ENCODE data around the gene CLEC16A.

- TF ChIP-seq CTCF (IDR thresholded peaks at IDR 0.05) (no peak), POLR2A (IDR thresholded peaks at IDR 0.05) (no peak), EP300 (IDR thresholded peaks at IDR 0.05; ENCODE audit: low read depth) (no peak)
These were observed 123.4 kb downstream of the CLEC16A start for GRCh38 chr16:11067697-11068141.

Data from transverse colon (tissue), 3 donors.